ENCODE measurements around the gene ZFP36L1. TPM values are rescaled to one million over a fixed set of nuclear protein-coding genes. Genes with fewer than 3 reads are reported as not detected.

Gene ZFP36L1
- total RNA-seq, 1 experiment from 2014 or later, result 304 TPM

GRCh38 chr14:68797121-68797670, 4.3 kb upstream of the ZFP36L1 start:
- Histone ChIP-seq H3K27me3 (ENCODE audit: insufficient read depth, low read length) (no peaks in the 10 kb centered on the region), H3K4me2 (ENCODE audit: low read length) (peak overlapping the region; percentile 81), H3K79me2 (ENCODE audit: insufficient read depth, low read length) (peaks cover 34% of the 10 kb centered on the region), H3K9ac (ENCODE audit: low read length) (peak overlapping the region; percentile 94), H3K9me3 (ENCODE audit: control insufficient read depth in 1 of 2, insufficient read depth in 1 of 2, low read depth in 1 of 2, low read length in 2 of 2) (peaks cover 0 to 6% of the 10 kb centered on the region in 2 experiments; a peak in 1 of 4 replicates), H3K4me1 (ENCODE audit: control insufficient read depth in 1 of 2, insufficient read depth in 2 of 2, low read length in 2 of 2) (peaks cover 27 to 48% of the 10 kb centered on the region in 2 experiments), H3K4me3 (replicated peaks in 1 of 2; ENCODE audit: low read depth in 1 of 2, low read length in 2 of 2) (no peak overlapping the region), H3K9me2 (ENCODE audit: insufficient read depth) (no peaks in the 10 kb centered on the region), H4K20me1 (ENCODE audit: insufficient read depth) (no peaks in the 10 kb centered on the region), H3K36me3 (ENCODE audit: control insufficient read depth in 1 of 2, insufficient read depth in 2 of 2, low read length in 2 of 2) (peaks cover 4% of the 10 kb centered on the region in 2 experiments; a peak in 2 of 4 replicates), H3K27ac (ENCODE audit: low read depth, low read length) (peak overlapping the region; percentile 99), H2AFZ (ENCODE audit: low read depth, low read length, poor library complexity, severe bottlenecking) (peak overlapping the region; percentile 36)
- CTCF ChIA-PET, result no interaction called here
- BruUV-seq (replicated peaks), result no TSS peak
- RAD21 ChIA-PET (ENCODE audit: low non-redundant PET in 1 of 2, low total read pairs in 2 of 2, uncharacterized antibody in 2 of 2, unreplicated experiment in 2 of 2), result no interaction called here
- TF ChIP-seq CTCF (IDR thresholded peaks at IDR 0.05 in 2 of 3, conservative IDR thresholded peaks at IDR 0.05 in 1 of 3; ENCODE audit: borderline replicate concordance in 1 of 3, insufficient read depth in 1 of 3, low read depth in 2 of 3, low read length in 2 of 3) (no peak), REST (IDR thresholded peaks at IDR 0.05; ENCODE audit: low read depth) (no peak), POLR2AphosphoS5 (IDR thresholded peaks at IDR 0.05; ENCODE audit: low read depth, low read length) (peak; percentile 45; the same call in 1 of the 2 replicates), CBX3 (IDR thresholded peaks at IDR 0.05; ENCODE audit: low read depth) (no peak), SIN3A (IDR thresholded peaks at IDR 0.05; ENCODE audit: low read depth) (no peak)
- ATAC-seq, result peak; percentile 21
- intact Hi-C loops (cut with micrococcal nuclease), result no loop called here
- POLR2A ChIA-PET, result interaction anchor here (0.6 to 1.4 kb wide), 6 partner anchors 10 to 243 kb away, joined by 3 to 5 read pairs (median 4); no protein-coding TSS in a partner anchor
- no peak for DNase-seq (ENCODE audit: low read depth, low spot score)
